Measurements from ENCODE around the gene KLF3.
"Not testable (repeated sequence)": the region's sequence is repeated elsewhere in the genome, so short reads cannot be mapped to it uniquely, and the experiment has no call there.

KLF3 gene

GRCh38 chr4:38663801-38664705 is at the start of gene KLF3:
TSS of gene KLF3 (plus strand) at chr4:38664199. CDS start at chr4:38680626, 16,427 bp downstream.
- DNase-seq, result peak; percentile 32

GRCh38 chr4:38614231-38614630 is 49.8 kb upstream of the KLF3 start:
- no peak for DNase-seq

DNA sequence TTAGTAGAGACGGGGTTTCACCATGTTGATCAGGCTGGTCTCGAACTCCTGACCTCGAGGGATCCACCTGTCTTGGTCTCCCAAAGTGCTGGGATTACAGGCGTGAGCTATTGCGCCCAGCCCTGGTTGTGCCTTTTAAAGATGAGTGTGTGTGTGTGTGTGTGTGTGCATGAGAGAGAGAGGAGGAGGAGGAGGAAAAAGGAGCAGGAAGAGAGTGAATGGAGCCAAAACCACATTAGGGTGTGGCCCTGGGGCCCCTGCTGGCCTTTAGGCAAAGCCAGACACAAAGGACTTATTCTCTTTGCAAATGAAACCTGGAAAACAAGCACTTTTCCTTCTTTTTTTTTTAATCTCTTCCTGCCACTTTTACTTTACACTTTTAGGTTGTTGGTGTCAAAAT is 48.2 kb upstream of the KLF3 start:
- no peak for DNase-seq

GRCh38 chr4:38618505-38618904 is 45.5 kb upstream of the KLF3 start:
- no peak for DNase-seq

DNA sequence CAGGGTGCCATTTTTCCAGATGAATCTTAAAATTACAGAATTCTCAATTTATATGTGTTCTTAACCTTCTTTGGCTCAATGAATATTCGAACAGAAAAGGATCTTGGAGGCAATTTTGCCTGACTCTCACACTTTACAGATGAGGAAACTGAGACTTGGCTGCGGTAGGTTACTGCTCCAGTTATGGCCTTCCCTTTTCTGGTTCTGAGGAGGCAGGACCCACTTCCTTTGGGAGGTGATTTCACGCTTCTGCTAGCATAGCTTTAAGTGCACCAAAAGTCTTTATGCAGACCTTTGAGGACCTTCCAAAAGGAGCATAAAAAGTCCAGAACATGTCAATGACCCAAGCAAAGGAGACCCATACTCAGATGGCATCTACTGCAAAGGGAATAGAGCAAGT is 44.7 kb upstream of the KLF3 start:
- no peak for DNase-seq

GRCh38 chr4:38620065-38620464 is 43.9 kb upstream of the KLF3 start:
- DNase-seq, result no peak

- DNase-seq, result no peak
Observed at GRCh38 chr4:38620527-38621027, 43.4 kb upstream of the KLF3 start.

- no peak for DNase-seq
Observed at GRCh38 chr4:38621028-38621684, 42.8 kb upstream of the KLF3 start.

GRCh38 chr4:38621831-38622230 is 42.2 kb upstream of the KLF3 start:
- no peak for DNase-seq

DNA sequence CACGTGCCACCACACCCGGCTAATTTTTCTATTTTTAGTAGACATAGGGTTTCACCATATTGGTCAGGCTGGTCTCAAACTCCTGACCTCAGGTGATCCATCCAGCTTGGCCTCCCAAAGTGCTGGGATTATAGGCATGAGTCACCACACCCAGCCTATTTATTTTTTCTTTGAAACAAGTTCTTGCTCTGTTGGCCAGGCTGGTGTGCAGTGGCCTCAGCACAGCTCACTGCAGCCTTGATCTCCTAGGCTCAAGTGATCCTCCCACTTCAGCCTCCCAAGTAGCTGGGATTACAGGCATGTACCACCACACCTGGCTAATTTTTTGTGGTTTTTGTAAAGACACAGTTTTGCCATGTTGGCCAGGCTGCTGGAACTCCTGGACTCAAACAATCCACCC is 41.7 kb upstream of the KLF3 start:
- not testable (repeated sequence) for DNase-seq

DNA sequence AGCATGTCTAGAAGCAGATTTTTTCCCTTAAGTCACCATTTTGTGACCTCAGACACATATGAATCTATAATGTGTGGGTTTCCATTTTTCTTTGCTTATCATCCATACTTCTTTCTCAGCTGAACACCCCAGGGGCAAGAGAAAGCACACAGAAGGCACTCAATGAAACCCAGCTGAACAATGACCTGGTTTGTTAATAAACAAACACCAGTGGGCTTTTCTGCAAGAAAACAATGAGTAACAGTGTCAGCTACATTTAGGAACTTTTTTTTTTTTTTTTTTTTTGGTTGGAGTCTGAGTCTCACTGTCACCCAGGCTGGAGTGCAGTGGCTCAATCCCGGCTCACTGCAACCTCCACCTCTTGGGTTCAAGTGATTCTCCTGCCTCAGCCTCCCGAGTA is 40.7 kb upstream of the KLF3 start:
- DNase-seq, result no peak

- no peak for DNase-seq
Observed at GRCh38 chr4:38624311-38624710, 39.7 kb upstream of the KLF3 start.

DNA sequence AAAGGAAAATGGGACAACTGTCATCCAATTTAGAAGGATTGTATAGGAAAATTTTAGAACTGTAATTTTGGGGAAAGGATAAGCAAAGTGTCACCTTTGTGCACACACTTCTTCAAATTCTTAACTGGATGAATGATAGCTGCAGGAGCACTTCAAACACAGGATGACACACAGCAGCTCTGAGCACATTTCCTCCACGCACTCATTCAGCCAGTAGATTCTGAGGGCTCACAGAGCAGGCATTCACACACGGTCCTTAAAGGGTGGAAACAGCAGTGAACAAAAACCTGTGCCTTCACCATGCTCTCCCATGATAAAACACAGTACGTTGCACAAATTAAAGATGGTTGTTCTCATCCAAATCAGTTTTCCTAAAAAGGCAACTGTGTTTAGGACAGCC is 38.5 kb upstream of the KLF3 start:
- DNase-seq, result no peak

DNA sequence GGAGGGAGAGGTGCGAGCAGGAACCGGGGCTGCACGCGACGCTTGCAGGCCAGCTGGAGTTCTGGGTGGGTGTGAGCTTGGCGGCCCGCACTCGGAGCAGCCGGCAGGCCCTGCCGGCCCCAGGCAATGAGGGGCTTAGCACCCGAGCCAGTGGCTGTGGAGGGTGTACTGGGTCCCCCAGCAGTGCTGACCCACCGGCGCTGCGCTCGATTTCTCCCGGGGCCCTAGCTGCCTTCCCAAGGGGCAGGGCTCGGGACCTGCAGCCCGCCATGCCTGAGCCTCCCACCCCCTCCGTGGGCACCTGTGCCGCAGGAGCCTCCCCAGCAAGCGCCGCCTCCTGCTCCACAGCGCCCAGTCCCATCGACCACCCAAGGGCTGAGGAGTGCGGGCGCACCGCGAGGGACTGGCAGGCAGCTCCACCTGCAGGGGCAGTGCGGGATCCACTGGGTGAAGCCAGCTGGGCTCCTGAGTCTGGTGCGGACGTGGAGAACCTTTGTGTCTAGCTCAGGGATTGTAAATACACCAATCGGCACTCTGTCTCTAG is 37.0 kb upstream of the KLF3 start:
- DNase-seq, result not testable (repeated sequence)

DNA sequence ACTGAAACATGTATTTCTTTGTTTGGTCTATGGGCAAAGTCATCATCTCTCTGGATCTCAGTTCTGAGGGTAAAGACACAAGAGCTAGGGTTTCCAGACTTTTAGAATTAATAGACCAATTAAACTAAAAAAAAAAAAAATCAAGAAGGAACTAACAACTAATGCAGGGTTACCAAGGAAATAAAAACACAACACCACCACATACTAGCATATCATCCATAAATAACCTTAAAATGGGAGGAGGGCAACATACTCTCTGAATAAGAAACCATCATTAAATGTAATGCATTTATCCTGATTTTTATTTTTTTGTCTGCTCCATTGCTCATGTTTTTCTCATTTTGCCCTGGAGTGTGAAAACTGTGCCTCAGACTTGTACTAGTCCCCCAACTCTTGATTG is 33.5 kb upstream of the KLF3 start:
- DNase-seq, result no peak

DNA sequence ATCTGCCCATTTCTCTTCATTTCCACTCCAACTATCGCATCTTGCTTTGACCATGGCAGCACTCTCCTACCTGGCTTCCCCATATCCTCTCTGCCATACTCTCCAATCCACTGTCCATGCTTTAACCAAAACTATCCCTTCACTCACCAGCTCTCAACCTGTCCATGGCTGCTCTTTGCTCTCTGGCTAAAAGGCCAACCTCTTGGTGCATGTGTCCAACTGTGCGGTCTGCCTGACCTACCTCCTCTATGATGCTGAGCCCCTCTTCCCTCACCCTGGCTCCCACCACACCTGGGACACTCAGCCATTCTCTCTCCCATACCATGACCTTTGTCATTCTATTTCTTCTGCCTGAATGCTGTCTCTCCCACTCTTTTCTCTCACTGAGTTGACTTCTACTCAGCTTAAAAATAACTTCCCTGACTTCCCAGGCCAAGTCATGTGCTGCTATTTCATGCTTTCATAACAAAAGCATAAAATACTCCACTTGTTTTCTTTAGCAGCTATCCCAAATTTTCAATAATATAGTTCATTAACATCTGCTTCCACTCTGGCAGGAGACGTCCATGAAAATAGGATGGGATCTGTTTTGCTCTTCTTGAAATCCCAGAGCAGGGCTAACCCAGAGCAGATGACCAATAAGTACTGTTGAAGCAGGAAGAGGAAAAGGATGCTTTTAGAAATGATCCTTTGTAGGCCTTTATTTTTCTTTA is 29.8 kb upstream of the KLF3 start:
- no peak for DNase-seq

GRCh38 chr4:38639242-38639641 is 24.8 kb upstream of the KLF3 start:
- no peak for DNase-seq

GRCh38 chr4:38641811-38642210 is 22.2 kb upstream of the KLF3 start:
- no peak for DNase-seq

- no peak for DNase-seq
Observed at GRCh38 chr4:38644201-38644600, 19.8 kb upstream of the KLF3 start.

DNA sequence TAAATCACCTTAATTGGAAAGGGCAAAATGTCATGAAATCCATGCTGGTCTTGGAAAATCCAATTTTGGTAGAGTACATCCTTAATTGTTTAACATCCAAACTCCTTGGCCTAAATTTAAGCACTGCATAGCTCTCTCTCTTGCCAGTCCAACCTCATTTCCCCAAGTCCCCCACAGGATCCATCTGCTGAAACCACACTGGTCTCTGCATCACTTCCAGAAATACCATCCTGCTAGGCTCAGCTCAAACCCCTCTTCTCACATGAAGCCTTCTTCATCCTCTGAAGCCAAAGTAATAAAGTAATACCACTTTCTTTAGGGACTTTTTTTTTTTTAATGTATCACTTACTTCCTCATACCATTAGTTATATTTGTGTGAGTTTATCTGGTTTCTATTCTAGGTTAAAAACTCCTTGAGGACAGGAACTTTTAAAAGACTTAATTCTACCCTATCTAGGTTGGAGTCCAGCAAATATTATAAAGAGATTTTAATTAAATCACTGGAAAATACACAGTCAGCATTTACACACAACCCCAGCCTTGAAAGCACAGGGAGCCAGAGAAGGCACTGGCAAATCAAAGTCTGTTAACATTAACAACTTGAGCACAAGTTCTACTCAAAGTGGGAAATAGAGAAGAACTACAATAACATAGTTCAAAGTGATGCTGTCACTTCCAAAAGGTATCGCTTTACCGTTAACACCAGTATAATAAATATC is 16.7 kb upstream of the KLF3 start:
- DNase-seq, result no peak

DNA sequence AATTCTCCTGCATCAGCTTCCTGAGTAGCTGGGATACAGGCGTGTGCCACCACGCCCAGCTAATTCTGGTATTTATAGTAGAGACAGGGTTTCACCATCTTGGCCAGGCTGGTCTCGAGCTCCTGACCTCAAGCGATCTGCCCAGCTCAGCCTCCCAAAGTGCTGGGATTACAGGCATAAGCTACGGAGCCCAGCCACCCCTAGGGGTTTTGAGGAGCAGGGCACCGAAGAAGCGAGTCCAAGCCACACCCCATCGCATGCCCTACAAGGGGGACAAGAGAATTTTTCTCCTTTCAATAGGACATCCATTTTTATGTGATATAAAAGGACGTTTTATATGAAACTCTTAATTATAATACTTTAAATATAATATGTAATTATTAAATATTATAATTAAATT is 13.9 kb upstream of the KLF3 start:
- no peak for DNase-seq

DNA sequence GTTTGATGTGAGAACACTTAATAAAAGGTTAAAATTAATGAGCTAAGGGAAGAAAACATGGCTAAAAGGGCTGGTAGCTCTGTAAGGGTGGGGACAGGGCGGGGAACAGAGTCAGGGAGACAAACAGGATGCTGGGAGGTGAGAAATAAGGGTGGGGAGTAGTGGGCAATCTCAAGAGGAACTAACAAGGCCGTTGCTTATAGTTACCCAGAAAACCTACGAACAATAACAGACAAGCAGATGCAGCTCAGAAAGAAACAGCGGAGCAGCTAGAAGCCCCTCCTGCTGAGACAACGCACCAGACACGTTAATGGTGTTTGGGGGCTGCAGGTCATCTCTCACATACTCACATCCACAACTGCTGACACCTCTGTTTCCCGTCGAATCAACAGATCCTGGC is 9.7 kb upstream of the KLF3 start:
- DNase-seq, result no peak

GRCh38 chr4:38656111-38656510 is 7.9 kb upstream of the KLF3 start:
- DNase-seq, result no peak
